Measurements from ENCODE around the gene CADM2. TPM values are rescaled to one million over a fixed set of nuclear protein-coding genes. Genes with fewer than 3 reads are reported as not detected.

The CADM2 gene
- total RNA-seq, 1 experiment from 2014 or later = not detected

GRCh38 chr3:86109434-86109833 lies 1150.6 kb downstream of the CADM2 start:
- H3K36me3 ChIP-seq (ENCODE audit: control insufficient read depth in 1 of 2, insufficient read depth in 2 of 2, low read length in 2 of 2) = no peaks in the 10 kb centered on the region

More at GRCh38 chr3:86109434-86109833, 1150.6 kb downstream of the CADM2 start:
- ATAC-seq = no peak
- H3K4me3 ChIP-seq (replicated peaks in 1 of 2; ENCODE audit: low read depth in 1 of 2, low read length in 2 of 2) = no peak overlapping the region
- peaks cover 15 to 26% of the 10 kb centered on the region in 2 experiments; a peak in 2 of 4 replicates for H3K9me3 ChIP-seq (ENCODE audit: control insufficient read depth in 1 of 2, insufficient read depth in 1 of 2, low read depth in 1 of 2, low read length in 2 of 2)
- no peaks in the 10 kb centered on the region for H3K4me1 ChIP-seq (ENCODE audit: control insufficient read depth in 1 of 2, insufficient read depth in 2 of 2, low read length in 2 of 2)
- no peaks in the 10 kb centered on the region for H3K9me2 ChIP-seq (ENCODE audit: insufficient read depth)
- CTCF ChIA-PET = no interaction called here
- RAD21 ChIA-PET (ENCODE audit: low non-redundant PET in 1 of 2, low total read pairs in 2 of 2, uncharacterized antibody in 2 of 2, unreplicated experiment in 2 of 2) = no interaction called here
- H3K79me2 ChIP-seq (ENCODE audit: insufficient read depth, low read length) = no peaks in the 10 kb centered on the region
- no TSS peak for BruUV-seq (replicated peaks)
- H3K4me2 ChIP-seq (ENCODE audit: low read length) = no peak overlapping the region
- H3K27me3 ChIP-seq (ENCODE audit: insufficient read depth, low read length) = no peaks in the 10 kb centered on the region
- no peak for DNase-seq (ENCODE audit: low read depth, low spot score)
- H3K9ac ChIP-seq (ENCODE audit: low read length) = no peak overlapping the region
- no peak overlapping the region for H3K27ac ChIP-seq (ENCODE audit: low read depth, low read length)
- POLR2A ChIA-PET = no interaction called here
- TF ChIP-seq CEBPB (IDR thresholded peaks at IDR 0.05; ENCODE audit: low read depth) = no peak
- no peak for TF ChIP-seq ZNF274 (IDR thresholded peaks at IDR 0.05; ENCODE audit: low read depth, low read length)
- no peak for TF ChIP-seq POLR2A (IDR thresholded peaks at IDR 0.05; ENCODE audit: borderline replicate concordance, extremely low read depth, insufficient read depth, insufficient read length)
- no peak for TF ChIP-seq JUND (IDR thresholded peaks at IDR 0.05)
- TF ChIP-seq REST (IDR thresholded peaks at IDR 0.05; ENCODE audit: low read depth) = no peak
- TF ChIP-seq RAD21 (IDR thresholded peaks at IDR 0.05; ENCODE audit: low read depth) = no peak
- TF ChIP-seq, protein P1, sequence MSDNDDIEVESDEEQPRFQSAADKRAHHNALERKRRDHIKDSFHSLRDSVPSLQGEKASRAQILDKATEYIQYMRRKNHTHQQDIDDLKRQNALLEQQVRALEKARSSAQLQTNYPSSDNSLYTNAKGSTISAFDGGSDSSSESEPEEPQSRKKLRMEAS (IDR thresholded peaks at IDR 0.05) = no peak
- no peak overlapping the region for H2AFZ ChIP-seq (ENCODE audit: low read depth, low read length, poor library complexity, severe bottlenecking)
- intact Hi-C loops (cut with micrococcal nuclease) = no loop called here
- H4K20me1 ChIP-seq (ENCODE audit: insufficient read depth) = no peaks in the 10 kb centered on the region

Small RNA genes lying within 50 kb of the gene (microRNA-seq; reads per million reads assigned to microRNA genes)
- gene MIR5688 (ENCODE audit: borderline number of aligned reads) = not detected
